A673 (cell line): ENCODE results near the gene MYO5A. TPM values are rescaled to one million over a fixed set of nuclear protein-coding genes. Genes with fewer than 3 reads are reported as not detected.

Source experiments
- BruUV-seq: library from RNA; stranded (reverse); fragments of 400-500 nt; replicated peaks from 2 replicates; lab custom pipeline; 2021; lab: Mats Ljungman, UMichigan
- CTCF ChIA-PET: fragments of 300-600 bp; sonication (Branson Sonifier 250); formaldehyde crosslinking; loops from one replicate; lab custom pipeline; 2022; ENCODE audit warnings: antibody characterized with exemption; lab: Charles Lee
- POLR2A ChIA-PET: fragments of 300-600 bp; sonication (Branson Sonifier 250); formaldehyde crosslinking; loops from one replicate; lab custom pipeline; 2022; ENCODE audit warnings: antibody characterized with exemption; ENCODE audit not compliant: low non-redundant PET; lab: Charles Lee
- DNase-seq: peaks from one replicate; pipeline ENCODE4 v3.0.0-alpha.2; 2015; ENCODE audit warnings: low spot score
- H3K27ac ChIP-seq: fragments of 200-600 bp; sonication (generic); 2 replicates; pipeline ENCODE4 v1.5.1; 2016; ENCODE audit warnings: mixed run types, low read depth, mild to moderate bottlenecking, mixed read lengths, antibody characterized with exemption, low read length; ENCODE audit not compliant: poor library complexity, severe bottlenecking
- H3K27me3 ChIP-seq: fragments of 200-600 bp; sonication (generic); replicated peaks from 2 replicates; pipeline ENCODE4 v1.6.1; 2017; ENCODE audit warnings: mixed run types, low read depth, mild to moderate bottlenecking, mixed read lengths, antibody characterized with exemption, low read length; ENCODE audit not compliant: insufficient read depth, poor library complexity
- H3K36me3 ChIP-seq: fragments of 200-600 bp; sonication (generic); 2 replicates; pipeline ENCODE4 v1.6.1; 2016; ENCODE audit warnings: mixed run types, mild to moderate bottlenecking, mixed read lengths, antibody characterized with exemption, low read length; ENCODE audit not compliant: insufficient read depth, poor library complexity, severe bottlenecking
- H3K4me1 ChIP-seq: fragments of 200-600 bp; sonication (generic); 2 replicates; pipeline ENCODE4 v1.6.1; 2017; ENCODE audit warnings: mixed run types, mild to moderate bottlenecking, mixed read lengths, antibody characterized with exemption, low read length; ENCODE audit not compliant: insufficient read depth, poor library complexity, severe bottlenecking
- H3K4me3 ChIP-seq: fragments of 200-600 bp; sonication (generic); 2 replicates; pipeline ENCODE4 v1.5.1; 2016; ENCODE audit warnings: low read depth, mixed run types, mild to moderate bottlenecking, mixed read lengths, low read length; ENCODE audit not compliant: poor library complexity, severe bottlenecking
- H3K9me3 ChIP-seq: fragments of 200-600 bp; sonication (generic); 2 replicates; pipeline ENCODE4 v1.6.1; 2016; ENCODE audit warnings: mixed run types, low read depth, mild to moderate bottlenecking, mixed read lengths, antibody characterized with exemption, low read length; ENCODE audit not compliant: poor library complexity, severe bottlenecking
- CTCF ChIP-seq: fragments of 300-800, 200-600 bp; sonication (generic); conservative IDR thresholded peaks from 2 replicates; pipeline ENCODE4 v1.5.1; 2017; ENCODE audit warnings: low read depth, mild to moderate bottlenecking, antibody characterized with exemption, low read length, moderate library complexity, mixed read lengths
- EZH2 ChIP-seq: fragments of 200-600 bp; sonication (generic); IDR thresholded peaks from 2 replicates; pipeline ENCODE4 v1.6.1; 2017; ENCODE audit warnings: borderline replicate concordance, low read depth, mild to moderate bottlenecking, mixed read lengths, antibody characterized with exemption, low read length; ENCODE audit not compliant: poor library complexity, severe bottlenecking
- intact Hi-C: fragments of 100-400 bp; cut with micrococcal nuclease; formaldehyde crosslinking; loops from one replicate; pipeline ENCODE4 v1.10.0; 2022; ENCODE audit not compliant: unreplicated experiment
- total RNA-seq: library from RNA; stranded (reverse); gene quantifications from 2 replicates; pipeline ENCODE4 v1.2.3, GENCODE V29; 2021

The MYO5A gene
- total RNA-seq, 1 experiment from 2014 or later: 16.8 TPM

- no peaks in the 10 kb centered on the region for H3K36me3 ChIP-seq
Observed at GRCh38 chr15:52503788-52504496, 24.7 kb downstream of the MYO5A start.

GRCh38 chr15:52502608-52503007 is 26.1 kb downstream of the MYO5A start:
- H3K4me3 ChIP-seq: no peak overlapping the region
- TF ChIP-seq EZH2: no peak
- no peak for TF ChIP-seq CTCF
- H3K9me3 ChIP-seq: no peaks in the 10 kb centered on the region
- intact Hi-C loops: no loop called here
- DNase-seq: no peak
- H3K36me3 ChIP-seq: no peaks in the 10 kb centered on the region
- H3K4me1 ChIP-seq: no peaks in the 10 kb centered on the region
- H3K27ac ChIP-seq: no peak overlapping the region
- no peaks in the 10 kb centered on the region for H3K27me3 ChIP-seq
- CTCF ChIA-PET: no interaction called here
- POLR2A ChIA-PET: no interaction called here
- BruUV-seq: no TSS peak

More at GRCh38 chr15:52503788-52504496, 24.7 kb downstream of the MYO5A start:
- no TSS peak for BruUV-seq
- no peaks in the 10 kb centered on the region for H3K4me1 ChIP-seq
- H3K9me3 ChIP-seq: no peaks in the 10 kb centered on the region
- no peak overlapping the region for H3K27ac ChIP-seq
- H3K4me3 ChIP-seq: no peak overlapping the region
- no peak for TF ChIP-seq CTCF
- no peak for TF ChIP-seq EZH2
- peak; percentile 39 for DNase-seq
- ChIA-PET POLR2A (no interaction called here), CTCF (no interaction called here)
- H3K27me3 ChIP-seq: no peaks in the 10 kb centered on the region
- intact Hi-C loops: no loop called here

- Histone ChIP-seq H3K36me3 (no peaks in the 10 kb centered on the region), H3K4me1 (no peaks in the 10 kb centered on the region), H3K9me3 (no peaks in the 10 kb centered on the region), H3K27me3 (no peaks in the 10 kb centered on the region), H3K27ac (no peak overlapping the region), H3K4me3 (no peak overlapping the region)
- CTCF ChIA-PET: no interaction called here
- TF ChIP-seq CTCF: no peak
- no peak for TF ChIP-seq EZH2
- intact Hi-C loops: no loop called here
- BruUV-seq: no TSS peak
- DNase-seq: no peak
- POLR2A ChIA-PET: no interaction called here
Observed at GRCh38 chr15:52499506-52499905, 29.2 kb downstream of the MYO5A start.
